Measurements from ENCODE around the gene LSR. TPM values are rescaled to one million over a fixed set of nuclear protein-coding genes. Genes with fewer than 3 reads are reported as not detected.

LSR gene
- total RNA-seq, 1 donor = 0.54 TPM

DNA sequence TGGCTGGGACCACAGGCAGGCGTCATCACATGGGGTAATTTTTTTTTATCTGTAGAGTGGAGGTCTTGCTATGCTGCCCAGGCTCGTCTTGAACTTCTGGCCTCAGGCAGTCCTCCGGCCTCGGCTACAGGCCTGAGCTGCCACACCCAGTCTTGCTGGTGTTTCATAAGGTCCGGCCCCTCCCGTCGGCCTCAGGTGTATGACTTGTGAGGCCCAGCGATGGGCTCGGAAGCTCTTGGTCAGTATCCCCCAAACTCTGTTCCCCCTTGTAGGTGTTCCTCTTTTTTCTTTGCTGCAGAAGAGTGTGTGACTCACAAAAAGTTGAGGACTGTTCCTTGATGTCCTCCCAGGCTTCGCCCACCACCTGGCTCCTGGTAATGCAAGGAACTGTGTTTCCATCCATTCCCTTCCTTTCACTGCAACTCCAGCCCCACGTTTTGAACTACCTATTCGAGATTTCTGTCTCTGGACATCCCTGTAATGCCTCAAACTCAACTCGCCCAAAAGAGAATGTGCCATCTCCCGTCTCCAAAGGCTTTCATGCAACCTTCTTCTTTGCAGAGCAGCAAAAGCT is 25.0 kb downstream of the LSR start:
- DNase-seq (ENCODE audit: low read depth) = no peak
- H3K4me3 ChIP-seq (ENCODE audit: low read depth, low read length) = no peak overlapping the region
- TF ChIP-seq, protein P1, sequence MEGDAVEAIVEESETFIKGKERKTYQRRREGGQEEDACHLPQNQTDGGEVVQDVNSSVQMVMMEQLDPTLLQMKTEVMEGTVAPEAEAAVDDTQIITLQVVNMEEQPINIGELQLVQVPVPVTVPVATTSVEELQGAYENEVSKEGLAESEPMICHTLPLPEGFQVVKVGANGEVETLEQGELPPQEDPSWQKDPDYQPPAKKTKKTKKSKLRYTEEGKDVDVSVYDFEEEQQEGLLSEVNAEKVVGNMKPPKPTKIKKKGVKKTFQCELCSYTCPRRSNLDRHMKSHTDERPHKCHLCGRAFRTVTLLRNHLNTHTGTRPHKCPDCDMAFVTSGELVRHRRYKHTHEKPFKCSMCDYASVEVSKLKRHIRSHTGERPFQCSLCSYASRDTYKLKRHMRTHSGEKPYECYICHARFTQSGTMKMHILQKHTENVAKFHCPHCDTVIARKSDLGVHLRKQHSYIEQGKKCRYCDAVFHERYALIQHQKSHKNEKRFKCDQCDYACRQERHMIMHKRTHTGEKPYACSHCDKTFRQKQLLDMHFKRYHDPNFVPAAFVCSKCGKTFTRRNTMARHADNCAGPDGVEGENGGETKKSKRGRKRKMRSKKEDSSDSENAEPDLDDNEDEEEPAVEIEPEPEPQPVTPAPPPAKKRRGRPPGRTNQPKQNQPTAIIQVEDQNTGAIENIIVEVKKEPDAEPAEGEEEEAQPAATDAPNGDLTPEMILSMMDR (IDR thresholded peaks at IDR 0.05; ENCODE audit: insufficient read depth, low read length) = no peak

DNA sequence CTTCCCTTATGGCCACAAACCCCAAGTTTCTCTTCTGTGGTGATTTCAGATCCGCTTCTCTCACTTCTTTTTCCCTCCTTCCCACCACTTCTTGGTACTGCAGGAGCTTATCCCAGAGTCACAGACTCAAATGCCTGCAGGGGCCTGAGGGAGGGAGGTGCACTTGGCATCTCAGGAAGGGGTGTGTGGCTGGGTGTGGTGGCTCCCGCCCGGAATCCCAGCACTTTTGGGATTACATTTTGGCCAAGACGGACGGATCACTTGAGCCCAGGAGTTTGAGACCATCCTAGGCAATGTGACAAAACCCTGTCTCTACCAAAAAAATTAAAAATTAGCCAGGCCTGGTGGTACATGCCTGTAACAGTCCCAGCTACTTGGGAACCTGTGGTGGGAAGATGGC is 25.5 kb downstream of the LSR start:
- no peak overlapping the region for H3K4me3 ChIP-seq (ENCODE audit: low read depth, low read length)
- TF ChIP-seq, protein P1 (IDR thresholded peaks at IDR 0.05; ENCODE audit: insufficient read depth, low read length) = no peak
- no peak for DNase-seq (ENCODE audit: low read depth)

DNA sequence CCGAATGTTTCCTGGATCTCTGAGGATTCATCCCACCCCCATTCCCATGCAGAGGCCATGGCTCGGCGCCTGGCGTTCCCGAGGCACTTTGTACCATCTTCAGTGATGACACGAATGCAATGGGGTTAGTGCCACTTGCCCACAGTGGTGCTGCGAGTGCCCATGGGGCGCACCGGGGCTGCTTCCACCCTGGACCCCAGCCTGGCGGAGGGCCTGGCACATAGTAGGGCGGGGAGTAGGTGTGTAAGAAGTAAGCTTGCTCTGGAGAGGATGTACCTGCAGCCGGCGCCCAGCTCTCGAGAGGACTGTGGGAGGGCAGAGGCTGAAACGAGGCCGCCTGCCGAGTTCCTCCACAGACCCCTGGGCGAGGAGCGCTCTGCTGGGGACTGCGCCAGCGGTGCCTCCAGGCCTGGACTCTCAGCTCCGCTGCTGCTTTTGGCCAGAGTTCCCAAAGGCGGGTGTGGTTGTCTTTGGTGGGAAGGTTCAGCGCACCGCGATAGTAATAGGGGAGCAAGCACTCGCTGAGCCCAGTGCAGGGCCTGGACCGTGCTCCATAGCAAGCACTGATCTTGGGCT is 28.0 kb downstream of the LSR start:
- TF ChIP-seq, protein P1 (IDR thresholded peaks at IDR 0.05; ENCODE audit: insufficient read depth, low read length) = no peak
- no peak overlapping the region for H3K4me3 ChIP-seq (ENCODE audit: low read depth, low read length)
- no peak for DNase-seq (ENCODE audit: low read depth)

DNA sequence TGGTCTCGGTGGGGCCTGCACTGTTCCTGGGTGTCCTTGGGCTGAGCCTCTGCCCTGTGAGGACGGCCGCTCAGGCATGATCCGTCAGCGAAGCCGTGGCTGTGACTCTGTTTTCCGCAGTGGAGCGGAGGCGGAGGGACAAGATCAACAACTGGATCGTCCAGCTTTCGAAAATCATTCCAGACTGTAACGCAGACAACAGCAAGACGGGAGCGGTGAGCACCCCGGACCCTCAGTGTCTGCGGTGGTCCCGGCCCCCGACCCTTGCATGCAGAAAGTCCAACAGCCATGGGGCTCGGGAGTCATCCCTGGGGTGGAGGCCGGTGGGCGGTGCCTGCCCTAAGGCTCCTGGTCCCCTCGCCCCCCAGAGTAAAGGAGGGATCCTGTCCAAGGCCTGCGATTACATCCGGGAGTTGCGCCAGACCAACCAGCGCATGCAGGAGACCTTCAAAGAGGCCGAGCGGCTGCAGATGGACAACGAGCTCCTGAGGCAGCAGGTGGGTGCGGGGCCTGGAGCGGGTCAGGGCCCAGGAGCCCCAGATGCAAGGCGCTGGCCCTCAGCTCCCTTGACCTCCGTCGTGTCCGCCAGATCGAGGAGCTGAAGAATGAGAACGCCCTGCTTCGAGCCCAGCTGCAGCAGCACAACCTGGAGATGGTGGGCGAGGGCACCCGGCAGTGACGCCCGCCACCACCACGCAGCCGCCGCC is 29.9 kb downstream of the LSR start:
- no peak for DNase-seq (ENCODE audit: low read depth)
- no peak overlapping the region for H3K4me3 ChIP-seq (ENCODE audit: low read depth, low read length)
- TF ChIP-seq, protein P1 (IDR thresholded peaks at IDR 0.05; ENCODE audit: insufficient read depth, low read length) = no peak

DNA sequence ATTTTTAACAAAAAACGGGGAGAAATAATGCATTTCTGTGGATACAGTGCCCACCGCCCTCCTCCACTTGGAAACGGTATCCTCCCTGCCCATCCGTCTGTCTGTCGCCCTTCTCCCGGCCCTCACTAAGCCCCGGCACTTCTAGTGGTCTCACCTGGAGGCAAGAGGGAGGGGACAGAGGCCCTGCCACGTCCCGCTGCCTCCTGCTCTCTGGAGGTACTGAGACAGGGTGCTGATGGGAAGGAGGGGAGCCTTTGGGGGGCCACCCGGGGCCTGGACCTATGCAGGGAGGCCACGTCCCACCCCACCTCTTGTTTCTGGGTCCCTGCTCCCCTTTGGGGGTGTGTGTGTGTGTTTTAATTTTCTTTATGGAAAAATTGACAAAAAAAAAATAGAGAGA is 30.6 kb downstream of the LSR start:
- no peak overlapping the region for H3K4me3 ChIP-seq (ENCODE audit: low read depth, low read length)

DNA sequence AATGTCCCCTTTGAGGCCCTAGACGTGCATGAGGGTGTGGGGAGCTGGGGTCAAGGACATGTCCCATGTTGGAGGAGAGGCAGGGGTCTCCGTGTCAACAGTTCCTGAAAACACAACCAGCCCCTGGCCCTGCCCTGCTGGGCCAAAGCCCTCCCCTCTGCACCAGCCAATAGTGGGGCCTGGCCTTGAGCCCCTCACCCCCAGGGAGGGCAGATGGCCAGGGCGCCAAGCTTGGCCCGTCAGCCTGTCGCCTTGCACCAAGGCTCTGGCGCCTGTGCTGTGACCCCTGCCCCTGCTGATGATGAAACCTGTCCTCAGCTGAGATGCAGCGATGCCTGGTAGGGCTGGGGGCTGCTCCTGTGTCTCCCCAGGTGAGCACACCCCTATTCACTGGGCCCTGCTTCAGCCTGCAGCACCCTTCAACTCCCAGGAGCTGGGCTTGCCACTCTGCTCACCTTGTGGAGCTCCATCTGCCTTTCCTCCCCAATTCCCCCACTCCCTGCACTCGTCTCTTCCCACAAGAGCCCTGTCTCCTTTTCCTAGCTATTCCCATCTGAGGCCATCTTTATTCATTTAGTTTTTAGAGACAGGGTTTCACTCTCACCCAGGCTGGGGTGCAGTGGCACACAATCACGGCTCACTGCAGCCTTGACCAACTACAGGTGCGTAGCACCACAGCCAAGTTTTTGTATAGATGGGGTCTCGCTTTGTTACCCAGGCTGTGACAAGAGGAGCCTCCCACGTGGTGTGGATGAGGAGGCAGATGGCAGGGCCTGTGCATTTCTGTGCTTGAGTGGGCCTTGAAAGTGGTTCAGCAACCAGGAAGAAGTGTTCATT is 31.4 kb downstream of the LSR start:
- H3K4me3 ChIP-seq (ENCODE audit: low read depth, low read length) = no peak overlapping the region
- TF ChIP-seq, protein P1 (IDR thresholded peaks at IDR 0.05; ENCODE audit: insufficient read depth, low read length) = no peak
- no peak for DNase-seq (ENCODE audit: low read depth)

More for the DNA sequence above, 30.6 kb downstream of the LSR start:
- TF ChIP-seq, protein P1 (IDR thresholded peaks at IDR 0.05; ENCODE audit: insufficient read depth, low read length) = no peak
- DNase-seq (ENCODE audit: low read depth) = no peak
